Endothelial cell of umbilical vein (primary cell): ENCODE measurements around the gene EDC3. TPM values are rescaled to one million over a fixed set of nuclear protein-coding genes. Genes with fewer than 3 reads are reported as not detected.

Source experiments
- BruUV-seq: library from RNA; stranded (reverse); fragments of 400-500 nt; replicated peaks from 2 replicates; lab custom pipeline; 2021; lab: Mats Ljungman, UMichigan
- CTCF ChIA-PET: fragments of 300-600, 350-600 bp; sonication (Branson Sonifier 250); formaldehyde crosslinking; loops from one replicate; lab custom pipeline; 2021; ENCODE audit warnings: antibody characterized with exemption, inconsistent platforms; lab: Charles Lee
- POLR2A ChIA-PET: fragments of 300-600, 350-600 bp; sonication (Branson Sonifier 250); formaldehyde crosslinking; loops from one replicate; lab custom pipeline; 2021; ENCODE audit warnings: antibody characterized with exemption, inconsistent platforms; lab: Charles Lee
- DNase-seq: peaks from one replicate; pipeline ENCODE4 v3.0.0-alpha.2; 2011; ENCODE audit warnings: low read depth, low spot score
- FAIRE-seq: peaks from 2 replicates; lab custom pipeline; 2011; peaks lifted over from hg19 to GRCh38; lab: Jason Lieb, UNC
- H2AFZ ChIP-seq: 2 replicates; pipeline ENCODE4 v1.6.0; 2012; ENCODE audit warnings: low read depth, low read length, control low read depth, inconsistent platforms
- H3K27ac ChIP-seq: 2 replicates; pipeline ENCODE4 v1.5.1; 2011; ENCODE audit warnings: low read depth, mild to moderate bottlenecking, control low read depth, low read length, moderate library complexity; ENCODE audit not compliant: insufficient read depth
- H3K27me3 ChIP-seq, 2 experiments: 2 replicates each; pipeline versions ENCODE4 v1.6.0 to v1.6.1; 2011; ENCODE audit warnings: low read length in 2 of 2, mixed read lengths in 1 of 2; ENCODE audit not compliant: control insufficient read depth in 2 of 2, insufficient read depth in 2 of 2
- H3K36me3 ChIP-seq, 2 experiments: 2 replicates in 1 of 2; 3 replicates in 1 of 2; pipeline ENCODE4 v1.5.1; 2011; ENCODE audit warnings: low read length in 2 of 2, mild to moderate bottlenecking in 1 of 2, moderate library complexity in 1 of 2; ENCODE audit not compliant: control insufficient read depth in 2 of 2, insufficient read depth in 2 of 2; ENCODE audit errors: extremely low read depth in 1 of 2
- H3K4me1 ChIP-seq: 3 replicates; pipeline ENCODE4 v1.5.1; 2011; ENCODE audit warnings: mild to moderate bottlenecking, low read length; ENCODE audit not compliant: control insufficient read depth, insufficient read depth; ENCODE audit errors: extremely low read depth
- H3K4me2 ChIP-seq: 2 replicates; pipeline ENCODE4 v1.6.1; 2011; ENCODE audit warnings: low read length, control low read depth, mixed read lengths; ENCODE audit not compliant: insufficient read depth
- H3K4me3 ChIP-seq, 3 experiments: fragments of 200-600 bp in 1 of 3; sonication (generic), shearing (Covaris generic) in 1 of 3; replicated peaks in 1 of 3; 2 replicates each; pipeline ENCODE4 v1.5.1; 2011 to 2016; ENCODE audit warnings: control low read depth in 3 of 3, low read length in 3 of 3, mild to moderate bottlenecking in 2 of 3, inconsistent platforms in 1 of 3, low read depth in 1 of 3, moderate library complexity in 1 of 3; ENCODE audit not compliant: insufficient read depth in 1 of 3
- H3K79me2 ChIP-seq: 2 replicates; pipeline ENCODE4 v1.6.0; 2012; ENCODE audit warnings: low read length, inconsistent platforms; ENCODE audit not compliant: control insufficient read depth, insufficient read depth
- H3K9ac ChIP-seq: replicated peaks from 2 replicates; pipeline ENCODE3; 2011; ENCODE audit warnings: low read length, control low read depth; ENCODE audit not compliant: insufficient read depth; ENCODE audit errors: extremely low read depth
- H3K9me1 ChIP-seq: replicated peaks from 3 replicates; pipeline ENCODE4 v1.6.0; 2011; ENCODE audit warnings: mild to moderate bottlenecking, low read length; ENCODE audit not compliant: control insufficient read depth, insufficient read depth; ENCODE audit errors: extremely low read depth
- H3K9me3 ChIP-seq: replicated peaks from 2 replicates; pipeline ENCODE4 v1.5.1; 2012; ENCODE audit warnings: low read length, inconsistent platforms; ENCODE audit not compliant: control insufficient read depth, insufficient read depth
- H4K20me1 ChIP-seq: replicated peaks from 2 replicates; pipeline ENCODE3; 2011; ENCODE audit warnings: mild to moderate bottlenecking, low read length; ENCODE audit not compliant: control insufficient read depth, insufficient read depth; ENCODE audit errors: extremely low read depth
- EZH2 ChIP-seq: IDR thresholded peaks from 2 replicates; pipeline ENCODE4 v1.6.1; 2012; ENCODE audit warnings: borderline replicate concordance, low read depth, mild to moderate bottlenecking, moderate library complexity, low read length, inconsistent platforms; ENCODE audit not compliant: severe bottlenecking
- FOS ChIP-seq: IDR thresholded peaks from 2 replicates; pipeline ENCODE4 v1.6.1; 2011; ENCODE audit warnings: mild to moderate bottlenecking, low read length, moderate library complexity, borderline replicate concordance; ENCODE audit not compliant: insufficient read depth
- GATA2 ChIP-seq: IDR thresholded peaks from 2 replicates; pipeline ENCODE4 v1.7.0; 2011; ENCODE audit warnings: low read depth, mild to moderate bottlenecking, moderate library complexity, mixed read lengths, low read length; ENCODE audit not compliant: insufficient read length, insufficient read depth
- JUN ChIP-seq: IDR thresholded peaks from 2 replicates; pipeline ENCODE4 v1.6.1; 2011; ENCODE audit warnings: borderline replicate concordance, low read depth; ENCODE audit not compliant: insufficient read length, insufficient read depth
- MYC ChIP-seq: IDR thresholded peaks from one replicate; pipeline ENCODE4 v1.6.1; 2011; ENCODE audit warnings: mild to moderate bottlenecking, low read depth, low read length
- POLR2A ChIP-seq: IDR thresholded peaks from 2 replicates; pipeline ENCODE4 v1.6.1; 2012; ENCODE audit warnings: low read depth, mild to moderate bottlenecking, control low read depth, low read length
- POLR2AphosphoS5 ChIP-seq: IDR thresholded peaks from 2 replicates; pipeline ENCODE4 v1.6.1; 2012; ENCODE audit warnings: low read depth, mild to moderate bottlenecking, control low read depth, low read length, moderate library complexity; ENCODE audit not compliant: insufficient read depth
- dilution Hi-C: fragments of 300-500 bp; cut with MboI; formaldehyde crosslinking; loops from one replicate; pipeline ENCODE4 v1.15.0; 2019; ENCODE audit warnings: low sequenced_read_pairs; ENCODE audit not compliant: extremely low pct_ligation_motif_present
- intact Hi-C: fragments of 100-400 bp; cut with micrococcal nuclease; formaldehyde crosslinking; loops from one replicate; pipeline ENCODE4 v1.10.0; 2022
- polyA plus RNA-seq, 4 experiments: library from polyadenylated mRNA; depleted of rRNA in 3 of 4; stranded (reverse) in 3 of 4; unstranded in 1 of 4; fragments of >200 nt; gene quantifications; 2 replicates each; pipeline versions ENCODE4 v1.2.1 to v1.2.3, GENCODE V29; 2011 to 2012; ENCODE audit warnings: missing spikeins in 1 of 4
- total RNA-seq: library from RNA; stranded (reverse); gene quantifications from 2 replicates; pipeline ENCODE4 v1.2.3, GENCODE V29; 2021
- TF ChIP-seq, protein P1 (sequence below): IDR thresholded peaks from 2 replicates; pipeline ENCODE4 v1.6.1; 2011; ENCODE audit not compliant: insufficient read depth, insufficient read length
- TF ChIP-seq, protein P2 (sequence below), 2 donors: IDR thresholded peaks; 1 replicate in 1 of 2; 2 replicates in 1 of 2; pipeline ENCODE4 v1.5.1; 2011; ENCODE audit warnings: low read length in 2 of 2, mild to moderate bottlenecking in 2 of 2, moderate library complexity in 2 of 2, control low read depth in 1 of 2, inconsistent platforms in 1 of 2, low read depth in 1 of 2; ENCODE audit not compliant: insufficient read depth in 1 of 2; ENCODE audit errors: extremely low read depth in 1 of 2

EDC3 gene
- total and polyA plus RNA-seq, 2 donors (not counting 3 experiments of a cell fraction or from before 2014, with no cell fraction given) = 55.9 to 56.5 TPM

DNA sequence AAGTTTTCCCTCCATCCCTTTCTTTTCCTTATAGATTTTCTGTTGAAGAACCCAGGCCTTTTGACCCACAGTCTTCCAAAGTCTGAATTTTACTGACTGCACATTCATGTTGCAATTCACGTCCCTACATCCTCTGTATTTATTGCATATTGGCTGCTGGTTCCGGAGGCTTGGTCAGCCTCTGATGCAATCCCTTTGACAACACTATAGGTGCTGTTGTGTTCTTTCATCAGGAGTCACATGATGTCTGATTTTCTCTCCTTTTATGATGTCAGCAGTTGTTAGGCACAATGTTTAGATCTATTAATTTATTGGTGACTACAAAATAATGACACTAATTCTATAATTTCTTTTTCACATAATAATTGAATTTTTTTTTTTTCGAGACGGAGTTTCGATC, 20.8 kb upstream of the EDC3 start:
- no peak overlapping the region for H3K4me2 ChIP-seq
- no peaks in the 10 kb centered on the region for H4K20me1 ChIP-seq
- H3K79me2 ChIP-seq = no peaks in the 10 kb centered on the region
- H3K36me3 ChIP-seq = no peaks in the 10 kb centered on the region
- H3K9me1 ChIP-seq = no peaks in the 10 kb centered on the region
- H3K9me3 ChIP-seq = no peaks in the 10 kb centered on the region
- no peak for FAIRE-seq
- no peak overlapping the region for H3K9ac ChIP-seq
- H2AFZ ChIP-seq = no peak overlapping the region
- intact Hi-C loops (loop anchor here (2.0 kb wide), 1 partner anchor 20 kb away; the partner anchor contains the start of gene EDC3), dilution Hi-C loops (no loop called here)
- CTCF ChIA-PET = interaction anchor here (0.9 kb wide), 1 partner anchor 72 kb away, joined by 3 read pairs; no protein-coding TSS in a partner anchor
- DNase-seq = no peak
- H3K4me3 ChIP-seq = no peak overlapping the region
- no peak overlapping the region for H3K27ac ChIP-seq
- POLR2A ChIA-PET = no interaction called here
- no peak for TF ChIP-seq POLR2A
- no peak for TF ChIP-seq MYC
- TF ChIP-seq, protein P1, sequence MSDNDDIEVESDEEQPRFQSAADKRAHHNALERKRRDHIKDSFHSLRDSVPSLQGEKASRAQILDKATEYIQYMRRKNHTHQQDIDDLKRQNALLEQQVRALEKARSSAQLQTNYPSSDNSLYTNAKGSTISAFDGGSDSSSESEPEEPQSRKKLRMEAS = no peak
- no peak for TF ChIP-seq POLR2AphosphoS5
- TF ChIP-seq, protein P2, sequence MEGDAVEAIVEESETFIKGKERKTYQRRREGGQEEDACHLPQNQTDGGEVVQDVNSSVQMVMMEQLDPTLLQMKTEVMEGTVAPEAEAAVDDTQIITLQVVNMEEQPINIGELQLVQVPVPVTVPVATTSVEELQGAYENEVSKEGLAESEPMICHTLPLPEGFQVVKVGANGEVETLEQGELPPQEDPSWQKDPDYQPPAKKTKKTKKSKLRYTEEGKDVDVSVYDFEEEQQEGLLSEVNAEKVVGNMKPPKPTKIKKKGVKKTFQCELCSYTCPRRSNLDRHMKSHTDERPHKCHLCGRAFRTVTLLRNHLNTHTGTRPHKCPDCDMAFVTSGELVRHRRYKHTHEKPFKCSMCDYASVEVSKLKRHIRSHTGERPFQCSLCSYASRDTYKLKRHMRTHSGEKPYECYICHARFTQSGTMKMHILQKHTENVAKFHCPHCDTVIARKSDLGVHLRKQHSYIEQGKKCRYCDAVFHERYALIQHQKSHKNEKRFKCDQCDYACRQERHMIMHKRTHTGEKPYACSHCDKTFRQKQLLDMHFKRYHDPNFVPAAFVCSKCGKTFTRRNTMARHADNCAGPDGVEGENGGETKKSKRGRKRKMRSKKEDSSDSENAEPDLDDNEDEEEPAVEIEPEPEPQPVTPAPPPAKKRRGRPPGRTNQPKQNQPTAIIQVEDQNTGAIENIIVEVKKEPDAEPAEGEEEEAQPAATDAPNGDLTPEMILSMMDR (IDR thresholded peaks at IDR 0.05; ENCODE audit: extremely low read depth in 1 of 2, insufficient read depth in 1 of 2, low read depth in 1 of 2, low read length in 2 of 2) = no peak
- no peak for TF ChIP-seq EZH2
- no peak for TF ChIP-seq GATA2
- TF ChIP-seq FOS = no peak
- no peak for TF ChIP-seq JUN
- H3K27me3 ChIP-seq = peaks cover 0 to 2% of the 10 kb centered on the region in 2 experiments
- H3K4me1 ChIP-seq = no peaks in the 10 kb centered on the region
- no TSS peak for BruUV-seq
